HG02885 (cell line): ENCODE data around the gene HECTD2.

Source experiments
- ATAC-seq: cut with Tn5 transposase; IDR thresholded peaks from one replicate; pipeline ENCODE4 v1.9.1; 2021; ENCODE audit warnings: mild to moderate bottlenecking; ENCODE audit not compliant: unreplicated experiment, poor library complexity

Gene HECTD2

GRCh38 chr10:91562839-91563581 is 152.9 kb downstream of the HECTD2 start:
- ATAC-seq = no peak

- no peak for ATAC-seq
Measured at GRCh38 chr10:91564026-91564425, 153.9 kb downstream of the HECTD2 start.
